GM23338 (cell line): Measurements from ENCODE around the gene CNN2. TPM values are rescaled to one million over a fixed set of nuclear protein-coding genes. Genes with fewer than 3 reads are reported as not detected.
A peak's percentile ranks its signal among the peaks of the same experiment; 100 is the strongest.

ENCODE experiments used
- ATAC-seq: fragments of 200-7000 bp; cut with Tn5 transposase; 3 replicates; pipeline ENCODE4 v1.9.1; 2020
- DNase-seq: peaks from one replicate; pipeline ENCODE4 v3.0.0-alpha.2; 2015; ENCODE audit warnings: low spot score
- H2AFZ ChIP-seq: fragments of 200-600 bp; sonication (generic); 2 replicates; pipeline ENCODE4 v1.8.0; 2016; ENCODE audit warnings: antibody characterized with exemption, mild to moderate bottlenecking, moderate library complexity
- H3F3A ChIP-seq: fragments of 200-600 bp; sonication (generic); replicated peaks from 2 replicates; pipeline ENCODE4 v1.8.0; 2017; ENCODE audit warnings: antibody characterized with exemption, mixed run types, low read depth
- H3K27ac ChIP-seq: fragments of 200-600 bp; sonication (generic); 2 replicates; pipeline ENCODE4 v1.6.1; 2016; ENCODE audit warnings: low read depth
- H3K27me3 ChIP-seq: fragments of 200-600 bp; sonication (generic); 2 replicates; pipeline ENCODE4 v1.8.0; 2016; ENCODE audit warnings: mild to moderate bottlenecking, mixed run types, moderate library complexity; ENCODE audit not compliant: insufficient read depth
- H3K36me3 ChIP-seq: fragments of 200-600 bp; sonication (generic); 2 replicates; pipeline ENCODE4 v1.8.0; 2016; ENCODE audit warnings: mild to moderate bottlenecking; ENCODE audit not compliant: insufficient read depth
- H3K4me1 ChIP-seq: fragments of 200-600 bp; sonication (generic); 2 replicates; pipeline ENCODE4 v1.8.0; 2016; ENCODE audit warnings: mild to moderate bottlenecking, moderate library complexity; ENCODE audit not compliant: insufficient read depth
- H3K4me2 ChIP-seq: fragments of 200-600 bp; sonication (generic); 2 replicates; pipeline ENCODE4 v1.7.1; 2017; ENCODE audit warnings: mixed run types
- H3K4me3 ChIP-seq: fragments of 200-600 bp; sonication (generic); 2 replicates; pipeline ENCODE4 v1.6.1; 2016; ENCODE audit warnings: mixed run types
- H3K79me2 ChIP-seq: fragments of 200-600 bp; sonication (generic); replicated peaks from 2 replicates; pipeline ENCODE4 v1.8.0; 2017; ENCODE audit warnings: mild to moderate bottlenecking; ENCODE audit not compliant: insufficient read depth
- H3K9me2 ChIP-seq: fragments of 200-600 bp; sonication (generic); 2 replicates; pipeline ENCODE4 v1.8.0; 2017; ENCODE audit not compliant: insufficient read depth
- H4K20me1 ChIP-seq: fragments of 200-600 bp; sonication (generic); replicated peaks from 2 replicates; pipeline ENCODE4 v1.8.0; 2017; ENCODE audit warnings: mild to moderate bottlenecking; ENCODE audit not compliant: insufficient read depth
- H3K27ac Mint-ChIP-seq: 2 replicates; pipeline ENCODE4 v1.8.0; 2020; ENCODE audit warnings: inconsistent platforms, mild to moderate bottlenecking, moderate library complexity, mixed read lengths
- H3K27me3 Mint-ChIP-seq: 3 replicates; pipeline ENCODE4 v1.8.0; 2022; ENCODE audit warnings: low read depth, mild to moderate bottlenecking, moderate library complexity, mixed read lengths, inconsistent platforms; ENCODE audit not compliant: insufficient read depth, poor library complexity
- H3K36me3 Mint-ChIP-seq: 3 replicates; pipeline ENCODE4 v1.8.0; 2021; ENCODE audit warnings: low read depth, mild to moderate bottlenecking, inconsistent platforms, moderate library complexity, mixed read lengths
- H3K4me1 Mint-ChIP-seq: 3 replicates; pipeline ENCODE4 v1.8.0; 2020; ENCODE audit warnings: mild to moderate bottlenecking, inconsistent platforms, mixed read lengths
- H3K4me3 Mint-ChIP-seq: 3 replicates; pipeline ENCODE4 v1.8.0; 2021; ENCODE audit warnings: moderate library complexity, mild to moderate bottlenecking, inconsistent platforms, mixed read lengths
- H3K9me3 Mint-ChIP-seq: 3 replicates; pipeline ENCODE4 v1.8.0; 2020; ENCODE audit warnings: moderate library complexity, mild to moderate bottlenecking, inconsistent platforms, mixed read lengths
- CREB1 ChIP-seq: fragments of 250-450 bp; sonication (Bioruptor Pico); IDR thresholded peaks from 2 replicates; pipeline ENCODE4 v1.5.0; 2020; ENCODE audit warnings: low read depth, mild to moderate bottlenecking, moderate library complexity
- EZH2 ChIP-seq: fragments of 200-600 bp; sonication (generic); IDR thresholded peaks from one replicate; pipeline ENCODE4 v1.8.0; 2017; ENCODE audit warnings: antibody characterized with exemption, mild to moderate bottlenecking, low read depth; ENCODE audit not compliant: unreplicated experiment
- EZH2phosphoT487 ChIP-seq: fragments of 200-600 bp; sonication (generic); IDR thresholded peaks from one replicate; pipeline ENCODE4 v1.8.1; 2018; ENCODE audit warnings: antibody characterized with exemption; ENCODE audit not compliant: unreplicated experiment
- JUNB ChIP-seq: IDR thresholded peaks from one replicate; pipeline ENCODE4 v1.6.1; 2016; ENCODE audit warnings: antibody characterized with exemption; ENCODE audit not compliant: unreplicated experiment
- NANOG ChIP-seq: IDR thresholded peaks from 2 replicates; pipeline ENCODE4 v1.6.1; 2016; ENCODE audit warnings: antibody characterized with exemption, borderline replicate concordance
- POLR2AphosphoS5 ChIP-seq: IDR thresholded peaks from 2 replicates; pipeline ENCODE4 v1.6.1; 2016; ENCODE audit warnings: antibody characterized with exemption, low read depth
- REST ChIP-seq: IDR thresholded peaks from one replicate; pipeline ENCODE4 v1.6.1; 2018; ENCODE audit warnings: antibody characterized with exemption; ENCODE audit not compliant: unreplicated experiment
- STAT1 ChIP-seq: IDR thresholded peaks from one replicate; pipeline ENCODE4 v1.6.1; 2016; ENCODE audit warnings: antibody characterized with exemption; ENCODE audit not compliant: unreplicated experiment
- ZNF114 ChIP-seq: fragments of 250-450 bp; sonication (Bioruptor Pico); IDR thresholded peaks from 2 replicates; pipeline ENCODE4 v1.5.0; 2020; ENCODE audit warnings: mild to moderate bottlenecking, moderate library complexity
- polyA plus RNA-seq: library from polyadenylated mRNA; unstranded; fragments of >200 nt; fragmentation: Nextera tagmentation; extraction: Ambion mirVana; gene quantifications from 2 replicates; pipeline ENCODE4 v1.2.1, GENCODE V29; 2016
- total RNA-seq: library from RNA; depleted of rRNA; stranded (reverse); fragments of >200 nt; shearing (Covaris generic); gene quantifications from 2 replicates; pipeline ENCODE4 v1.2.3, GENCODE V29; 2014
- TF ChIP-seq, protein P1 (sequence below), 2 experiments: fragments of 200-600 bp in 1 of 2; sonication (generic) in 1 of 2; conservative IDR thresholded peaks; 2 replicates each; pipeline versions ENCODE4 v1.5.1 to v1.6.1; 2016 to 2017; ENCODE audit warnings: antibody characterized with exemption in 2 of 2, low read depth in 2 of 2, mild to moderate bottlenecking in 2 of 2, moderate library complexity in 1 of 2
- TF ChIP-seq, protein P2 (sequence below): IDR thresholded peaks from 2 replicates; pipeline ENCODE4 v1.6.1; 2016; ENCODE audit warnings: antibody characterized with exemption

Gene CNN2
- total and polyA plus RNA-seq, 2 experiments from 2014 or later = 330 to 392 TPM

- no peaks in the 10 kb centered on the region for H3K27me3 ChIP-seq
- no peak overlapping the region for H3K4me3 Mint-ChIP-seq
Measured at GRCh38 chr19:986083-986482, 40.3 kb upstream of the CNN2 start.

DNA sequence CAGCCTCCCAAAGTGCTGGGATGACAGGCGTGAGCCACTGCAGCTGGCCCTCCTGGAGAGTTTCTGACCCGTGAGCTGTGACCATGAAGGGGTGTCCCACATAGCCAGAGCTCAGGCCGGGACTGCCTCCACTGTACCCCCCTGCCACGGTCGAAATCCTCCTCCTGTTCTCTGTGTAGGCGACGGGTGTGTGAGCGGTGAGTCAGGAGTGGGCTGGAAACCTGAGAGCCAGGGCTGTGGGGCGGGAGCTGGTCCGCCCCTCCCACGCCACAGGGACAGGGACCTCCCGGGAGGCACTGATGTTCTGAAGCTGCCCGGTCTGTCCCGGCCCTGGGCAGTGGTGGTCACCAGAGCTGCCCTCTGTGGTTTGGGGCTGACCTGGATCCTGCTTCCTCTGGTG lies 38.3 kb upstream of the CNN2 start:
- H3K4me2 ChIP-seq = no peak overlapping the region
- H3K4me3 ChIP-seq = no peak overlapping the region
- no peak overlapping the region for H3K4me3 Mint-ChIP-seq
- no peaks in the 10 kb centered on the region for H3K27me3 ChIP-seq
- H3K27ac Mint-ChIP-seq = no peak overlapping the region
- H3K36me3 Mint-ChIP-seq = peaks cover 43% of the 10 kb centered on the region
- H3K9me3 Mint-ChIP-seq = no peaks in the 10 kb centered on the region
- no peak overlapping the region for H3K27ac ChIP-seq
- H3K36me3 ChIP-seq = peaks cover 5% of the 10 kb centered on the region; the same call in 1 of the 2 replicates
- no peak overlapping the region for H2AFZ ChIP-seq
- H3K4me1 Mint-ChIP-seq = peaks cover 9% of the 10 kb centered on the region; the same call in 2 of the 3 replicates
- H3K79me2 ChIP-seq = peaks cover 9% of the 10 kb centered on the region
- H3F3A ChIP-seq = peaks cover 28% of the 10 kb centered on the region
- H3K27me3 Mint-ChIP-seq = peaks cover 20% of the 10 kb centered on the region
- no peaks in the 10 kb centered on the region for H3K9me2 ChIP-seq
- no peaks in the 10 kb centered on the region for H3K4me1 ChIP-seq
- ATAC-seq = no peak
- no peaks in the 10 kb centered on the region; the same call in 1 of the 2 replicates for H4K20me1 ChIP-seq
- DNase-seq = peak; percentile 0
- TF ChIP-seq EZH2 (no peak), JUNB (no peak), REST (no peak), EZH2phosphoT487 (no peak), STAT1 (no peak)
- TF ChIP-seq, protein P1, sequence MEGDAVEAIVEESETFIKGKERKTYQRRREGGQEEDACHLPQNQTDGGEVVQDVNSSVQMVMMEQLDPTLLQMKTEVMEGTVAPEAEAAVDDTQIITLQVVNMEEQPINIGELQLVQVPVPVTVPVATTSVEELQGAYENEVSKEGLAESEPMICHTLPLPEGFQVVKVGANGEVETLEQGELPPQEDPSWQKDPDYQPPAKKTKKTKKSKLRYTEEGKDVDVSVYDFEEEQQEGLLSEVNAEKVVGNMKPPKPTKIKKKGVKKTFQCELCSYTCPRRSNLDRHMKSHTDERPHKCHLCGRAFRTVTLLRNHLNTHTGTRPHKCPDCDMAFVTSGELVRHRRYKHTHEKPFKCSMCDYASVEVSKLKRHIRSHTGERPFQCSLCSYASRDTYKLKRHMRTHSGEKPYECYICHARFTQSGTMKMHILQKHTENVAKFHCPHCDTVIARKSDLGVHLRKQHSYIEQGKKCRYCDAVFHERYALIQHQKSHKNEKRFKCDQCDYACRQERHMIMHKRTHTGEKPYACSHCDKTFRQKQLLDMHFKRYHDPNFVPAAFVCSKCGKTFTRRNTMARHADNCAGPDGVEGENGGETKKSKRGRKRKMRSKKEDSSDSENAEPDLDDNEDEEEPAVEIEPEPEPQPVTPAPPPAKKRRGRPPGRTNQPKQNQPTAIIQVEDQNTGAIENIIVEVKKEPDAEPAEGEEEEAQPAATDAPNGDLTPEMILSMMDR (conservative IDR thresholded peaks at IDR 0.05; ENCODE audit: low read depth in 2 of 2) = no peak
- TF ChIP-seq, protein P2, sequence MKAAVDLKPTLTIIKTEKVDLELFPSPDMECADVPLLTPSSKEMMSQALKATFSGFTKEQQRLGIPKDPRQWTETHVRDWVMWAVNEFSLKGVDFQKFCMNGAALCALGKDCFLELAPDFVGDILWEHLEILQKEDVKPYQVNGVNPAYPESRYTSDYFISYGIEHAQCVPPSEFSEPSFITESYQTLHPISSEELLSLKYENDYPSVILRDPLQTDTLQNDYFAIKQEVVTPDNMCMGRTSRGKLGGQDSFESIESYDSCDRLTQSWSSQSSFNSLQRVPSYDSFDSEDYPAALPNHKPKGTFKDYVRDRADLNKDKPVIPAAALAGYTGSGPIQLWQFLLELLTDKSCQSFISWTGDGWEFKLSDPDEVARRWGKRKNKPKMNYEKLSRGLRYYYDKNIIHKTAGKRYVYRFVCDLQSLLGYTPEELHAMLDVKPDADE = no peak

More at GRCh38 chr19:986083-986482, 40.3 kb upstream of the CNN2 start:
- TF ChIP-seq POLR2AphosphoS5 (no peak), EZH2 (no peak), NANOG (no peak), ZNF114 (no peak), JUNB (no peak), STAT1 (no peak), EZH2phosphoT487 (no peak), CREB1 (CRISPR knock-in tag) (no peak)
- TF ChIP-seq, protein P2 = no peak
- TF ChIP-seq, protein P1 (conservative IDR thresholded peaks at IDR 0.05; ENCODE audit: low read depth in 2 of 2) = no peak
- H3K4me3 ChIP-seq = no peak overlapping the region
- no peak overlapping the region for H3K27ac ChIP-seq
- peaks cover 9% of the 10 kb centered on the region for H3K79me2 ChIP-seq
- H3F3A ChIP-seq = peaks cover 32% of the 10 kb centered on the region
- Mint-ChIP-seq H3K27ac (no peak overlapping the region), H3K36me3 (peaks cover 39% of the 10 kb centered on the region), H3K9me3 (no peaks in the 10 kb centered on the region), H3K27me3 (peaks cover 25% of the 10 kb centered on the region), H3K4me1 (peaks cover 9% of the 10 kb centered on the region; the same call in 2 of the 3 replicates)
- H4K20me1 ChIP-seq = no peaks in the 10 kb centered on the region; the same call in 1 of the 2 replicates
- H3K4me2 ChIP-seq = no peak overlapping the region
- H2AFZ ChIP-seq = no peak overlapping the region
- no peaks in the 10 kb centered on the region for H3K4me1 ChIP-seq
- H3K36me3 ChIP-seq = peaks cover 5% of the 10 kb centered on the region; the same call in 1 of the 2 replicates
- H3K9me2 ChIP-seq = no peaks in the 10 kb centered on the region
- ATAC-seq (no peak), DNase-seq (no peak)
